8988T (cell line): ENCODE measurements around the gene KIF9.
A peak's percentile ranks its signal among the peaks of the same experiment; 100 is the strongest.
"Not testable (repeated sequence)": the region's sequence is repeated elsewhere in the genome, so short reads cannot be mapped to it uniquely, and the experiment has no call there.

ENCODE experiments used
- DNase-seq: peaks from one replicate; pipeline ENCODE4 v3.0.0; 2011

KIF9 gene

DNA sequence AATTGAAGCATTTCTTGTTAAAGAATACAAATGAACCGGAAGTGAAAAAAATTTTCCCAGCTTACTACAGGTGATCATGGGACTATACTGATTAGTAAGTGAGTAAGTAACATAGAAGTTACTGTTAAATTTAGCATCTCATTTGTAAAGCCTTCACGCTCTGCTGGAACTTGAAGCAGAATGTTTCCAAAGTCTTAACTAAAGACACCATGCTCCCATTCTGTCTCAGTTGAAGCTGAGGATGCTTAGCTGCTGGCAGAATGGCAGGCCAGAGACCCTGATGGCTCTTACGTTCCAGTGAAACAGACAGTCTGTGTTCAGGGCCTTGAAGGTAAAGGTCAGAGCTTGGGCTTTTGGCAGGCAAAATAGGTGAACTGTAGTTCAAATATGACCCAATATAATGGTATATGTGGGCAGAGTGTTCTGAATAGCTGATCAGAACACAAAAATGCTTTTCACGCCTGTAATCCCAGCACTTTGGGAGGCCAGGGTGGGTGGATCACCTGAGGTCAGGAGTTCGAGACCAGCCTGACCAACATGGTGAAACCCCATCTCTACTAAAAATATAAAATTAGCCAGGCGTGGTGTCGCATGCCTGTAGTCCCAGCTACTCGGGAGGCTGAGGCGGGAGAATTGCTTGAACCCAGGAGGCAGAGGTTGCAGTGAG, 9.3 kb upstream of the KIF9 start:
- not testable (repeated sequence) for DNase-seq

GRCh38 chr3:47291158-47291753, 8.7 kb upstream of the KIF9 start:
- DNase-seq: no peak

DNA sequence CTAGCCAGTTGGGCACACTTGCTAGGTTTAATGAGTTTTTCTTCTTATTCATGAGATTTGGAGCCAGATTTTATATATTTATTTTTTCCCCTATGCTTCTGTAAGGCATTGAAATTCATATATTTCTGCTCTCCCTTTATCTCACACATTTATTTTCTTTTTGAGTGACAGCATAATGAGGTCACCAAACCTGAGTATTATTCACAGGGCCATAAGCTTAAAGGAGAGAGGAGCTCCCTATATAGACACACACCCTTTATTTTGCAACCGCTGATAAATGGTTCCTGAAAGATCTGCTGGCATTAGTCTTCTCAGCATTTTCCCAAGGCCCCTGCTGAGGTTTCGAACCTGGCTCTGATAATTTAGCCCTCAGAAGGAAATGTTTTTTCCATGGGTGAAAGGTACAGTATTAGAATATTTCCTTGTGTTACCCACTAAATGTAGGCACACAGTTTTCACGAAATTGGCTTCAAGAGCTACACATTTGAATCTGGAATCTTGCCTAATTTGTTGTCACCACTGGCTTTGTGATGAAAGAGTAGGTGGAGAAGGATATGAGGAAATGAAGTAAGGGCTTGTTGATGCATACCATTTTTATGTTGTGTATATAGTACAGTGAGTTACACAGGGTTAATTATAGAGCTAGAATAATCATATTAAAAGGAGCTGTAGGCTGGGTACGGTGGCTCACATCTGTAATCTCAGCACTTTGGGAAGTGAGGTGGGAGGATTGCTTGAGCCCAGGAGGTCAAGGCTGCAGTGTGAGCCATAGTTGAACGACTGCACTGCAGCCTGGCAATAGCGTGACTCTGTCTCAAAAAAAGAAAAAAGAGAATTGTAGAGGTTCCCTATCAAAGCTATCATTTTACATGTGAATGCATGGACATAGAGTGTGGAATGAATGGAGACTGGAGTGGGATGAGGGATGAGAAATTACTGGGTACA, 6.6 kb upstream of the KIF9 start:
- DNase-seq: no peak

- DNase-seq: no peak
Observed at GRCh38 chr3:47283591-47284364, 1.2 kb upstream of the KIF9 start.

- no peak for DNase-seq
Observed at GRCh38 chr3:47283193-47283537, 566 bp upstream of the KIF9 start.

GRCh38 chr3:47280519-47280918, 2.1 kb downstream of the KIF9 start:
- DNase-seq: no peak

- DNase-seq: no peak
Observed at GRCh38 chr3:47276558-47276957, 6.0 kb downstream of the KIF9 start.

- DNase-seq: no peak
Observed at GRCh38 chr3:47274652-47275051, 7.9 kb downstream of the KIF9 start.

- no peak for DNase-seq
Observed at GRCh38 chr3:47273564-47273963, 9.0 kb downstream of the KIF9 start.

GRCh38 chr3:47270526-47270925, 12.1 kb downstream of the KIF9 start:
- DNase-seq: no peak

DNA sequence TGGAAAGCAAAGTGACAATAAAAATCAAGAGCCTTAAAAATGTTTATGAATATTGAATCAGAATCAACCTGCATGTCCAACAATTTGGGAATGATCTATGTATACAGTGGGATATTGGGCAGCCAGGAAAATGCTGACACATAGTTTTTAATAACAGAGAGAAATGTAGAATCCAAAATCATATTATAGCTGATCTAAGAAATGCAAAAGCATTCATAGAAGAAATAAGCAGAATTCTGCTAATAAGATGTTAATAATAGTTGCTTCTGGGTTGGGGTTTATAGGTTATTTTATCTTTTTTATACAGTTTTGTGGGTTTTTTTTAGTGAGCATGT, 15.1 kb downstream of the KIF9 start:
- no peak for DNase-seq

DNA sequence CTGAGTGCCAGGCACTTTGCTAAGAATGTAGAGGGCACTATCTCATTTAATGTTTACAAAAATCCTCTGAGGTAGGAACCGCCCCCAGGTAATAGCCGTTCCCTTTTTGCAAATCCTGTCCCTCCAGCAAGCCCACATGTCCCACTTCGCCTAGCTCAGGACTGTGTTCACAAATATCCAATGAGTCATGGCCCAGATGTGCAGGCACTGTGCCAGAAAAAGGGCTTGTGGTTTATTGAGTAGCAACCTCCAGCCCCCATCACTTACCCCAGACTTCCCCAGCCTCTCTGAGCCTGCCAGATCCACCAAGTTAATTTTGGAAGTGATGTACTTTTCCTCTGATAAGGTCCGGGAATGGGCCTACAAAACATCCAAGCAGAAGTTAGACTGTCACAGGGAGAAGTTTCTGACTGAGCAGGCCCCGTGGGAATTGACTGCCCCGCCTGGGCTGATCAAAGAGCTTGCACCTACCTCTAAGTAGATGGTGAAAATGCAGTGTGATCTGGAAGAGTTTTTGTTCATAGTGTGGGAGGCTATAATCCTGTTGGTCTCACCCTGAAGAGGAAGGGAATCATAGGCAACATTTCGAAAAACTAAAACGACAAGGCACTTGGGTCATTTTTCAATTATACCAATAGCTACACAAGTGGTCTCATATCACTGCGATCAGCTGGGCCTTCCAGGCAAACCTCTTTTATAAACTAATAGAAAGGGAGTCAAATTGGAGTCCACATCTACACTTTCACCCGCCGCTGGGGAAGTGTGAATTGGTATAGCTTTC, 15.7 kb downstream of the KIF9 start:
- DNase-seq: peak; percentile 72

- no peak for DNase-seq
Observed at GRCh38 chr3:47265725-47266428, 16.7 kb downstream of the KIF9 start.

DNA sequence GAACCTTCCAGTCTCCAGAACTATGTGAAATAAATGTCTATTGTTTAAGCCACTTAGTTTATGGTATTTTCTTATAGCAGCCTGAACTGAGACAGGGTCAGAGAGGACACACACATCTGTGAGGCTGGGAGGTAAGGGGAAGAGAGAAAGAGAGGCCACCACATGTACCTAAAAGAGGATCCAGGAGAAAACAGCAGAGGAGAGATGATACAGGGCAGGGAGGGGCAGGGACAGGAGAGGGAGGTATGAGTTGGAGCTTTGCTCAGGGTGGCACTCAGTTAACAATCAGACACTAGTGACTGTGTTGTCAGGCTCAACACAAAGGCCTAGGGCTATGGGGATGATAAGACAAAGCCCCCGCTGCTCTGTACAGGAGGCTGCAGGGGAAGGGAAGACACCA, 17.6 kb downstream of the KIF9 start:
- no peak for DNase-seq

DNA sequence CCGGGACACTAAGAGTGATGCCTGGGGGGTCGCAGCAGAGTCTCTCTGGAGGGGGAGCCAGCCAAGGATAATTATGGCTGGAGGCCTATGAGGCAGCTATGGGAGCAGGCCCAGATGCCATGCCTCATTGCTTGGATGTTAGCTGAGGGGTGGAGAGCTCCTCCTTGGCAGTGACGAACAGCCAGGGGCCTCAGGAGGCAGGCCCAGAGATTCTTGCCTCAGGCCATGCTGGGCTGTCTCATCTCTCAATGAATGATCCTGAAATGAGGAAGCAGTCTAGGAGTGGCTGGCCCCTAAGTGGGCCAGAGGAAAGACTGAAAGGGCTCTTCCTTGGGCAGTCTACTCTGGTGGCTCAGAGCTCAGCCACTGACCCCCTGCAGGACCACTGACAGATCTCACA, 21.3 kb downstream of the KIF9 start:
- no peak for DNase-seq

DNA sequence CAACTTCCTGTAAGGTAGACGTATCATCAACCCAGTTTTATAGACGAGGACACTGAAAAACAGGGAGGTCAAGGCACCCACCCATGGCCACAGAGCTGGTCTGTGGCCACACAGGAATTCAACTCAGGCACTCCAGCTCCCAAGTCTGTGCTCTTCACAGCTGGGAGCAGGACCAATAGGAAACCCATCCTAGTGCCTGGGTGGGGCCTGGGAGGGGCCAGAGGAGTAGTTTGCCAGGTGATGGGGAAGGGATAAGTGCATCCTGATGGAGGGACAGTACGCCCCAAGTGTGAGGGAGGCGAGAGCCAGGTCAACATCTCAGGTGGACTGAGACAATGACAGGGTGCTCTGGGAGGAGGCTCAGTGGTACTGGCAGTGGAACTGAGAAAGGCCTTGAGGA, 22.0 kb downstream of the KIF9 start:
- DNase-seq: no peak

DNA sequence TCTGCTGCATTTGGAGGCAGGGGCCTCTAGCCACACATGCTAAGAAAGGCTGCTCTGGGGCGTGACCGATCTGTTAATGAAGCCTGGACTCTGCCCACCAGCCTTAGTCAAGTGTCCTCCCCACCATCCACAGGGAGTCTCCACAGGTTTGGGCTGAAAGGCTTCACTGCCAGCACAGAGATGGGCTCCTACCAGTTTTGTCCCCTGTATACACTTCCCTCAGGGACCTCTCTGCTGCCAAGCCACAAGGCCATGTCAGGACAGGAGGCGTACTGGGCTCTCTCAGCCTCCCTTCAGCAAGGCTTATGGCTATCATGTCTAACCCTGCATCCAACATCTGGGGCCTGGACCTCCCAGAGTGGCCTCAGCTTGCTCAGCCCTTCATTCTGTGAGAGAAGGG, 23.5 kb downstream of the KIF9 start:
- DNase-seq: no peak

DNA sequence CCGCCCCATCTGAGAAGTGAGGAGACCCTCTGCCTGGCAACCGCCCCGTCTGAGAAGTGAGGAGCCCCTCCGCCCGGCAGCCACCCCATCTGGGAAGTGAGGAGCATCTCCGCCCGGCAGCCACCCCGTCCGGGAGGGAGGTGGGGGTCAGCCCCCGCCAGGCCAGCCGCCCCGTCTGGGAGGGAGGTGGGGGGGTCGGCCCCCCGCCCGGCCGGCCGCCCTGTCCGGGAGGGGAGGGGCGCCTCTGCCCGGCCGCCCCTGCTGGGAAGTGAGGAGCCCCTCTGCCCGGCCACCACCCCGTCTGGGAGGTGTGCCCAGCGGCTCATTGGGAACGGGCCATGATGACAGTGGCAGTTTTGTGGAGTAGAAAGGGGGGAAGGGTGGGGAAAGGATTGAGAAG, 26.3 kb downstream of the KIF9 start:
- DNase-seq: not testable (repeated sequence)

DNA sequence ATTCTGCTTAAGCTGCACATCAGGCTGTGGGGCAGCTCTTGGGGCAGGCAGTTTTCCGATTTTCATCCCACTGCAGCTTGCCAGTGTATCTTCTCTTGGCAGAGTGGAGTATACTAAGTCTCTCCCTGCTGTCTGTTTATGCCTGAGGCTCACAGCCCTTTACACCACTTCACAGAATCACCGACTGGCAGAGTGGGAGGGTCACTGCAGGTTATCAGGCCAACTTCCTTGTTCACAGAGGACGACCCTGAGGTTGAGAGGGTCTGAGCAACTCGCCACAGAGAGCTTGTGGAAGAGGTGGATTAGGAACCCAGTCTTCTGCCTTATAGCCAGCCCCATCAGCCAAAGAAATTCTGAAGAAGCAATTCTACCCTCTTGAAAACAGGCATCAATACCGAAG, 30.9 kb downstream of the KIF9 start:
- no peak for DNase-seq

- DNase-seq: not testable (repeated sequence)
Observed at GRCh38 chr3:47251085-47251484, 31.5 kb downstream of the KIF9 start.

DNA sequence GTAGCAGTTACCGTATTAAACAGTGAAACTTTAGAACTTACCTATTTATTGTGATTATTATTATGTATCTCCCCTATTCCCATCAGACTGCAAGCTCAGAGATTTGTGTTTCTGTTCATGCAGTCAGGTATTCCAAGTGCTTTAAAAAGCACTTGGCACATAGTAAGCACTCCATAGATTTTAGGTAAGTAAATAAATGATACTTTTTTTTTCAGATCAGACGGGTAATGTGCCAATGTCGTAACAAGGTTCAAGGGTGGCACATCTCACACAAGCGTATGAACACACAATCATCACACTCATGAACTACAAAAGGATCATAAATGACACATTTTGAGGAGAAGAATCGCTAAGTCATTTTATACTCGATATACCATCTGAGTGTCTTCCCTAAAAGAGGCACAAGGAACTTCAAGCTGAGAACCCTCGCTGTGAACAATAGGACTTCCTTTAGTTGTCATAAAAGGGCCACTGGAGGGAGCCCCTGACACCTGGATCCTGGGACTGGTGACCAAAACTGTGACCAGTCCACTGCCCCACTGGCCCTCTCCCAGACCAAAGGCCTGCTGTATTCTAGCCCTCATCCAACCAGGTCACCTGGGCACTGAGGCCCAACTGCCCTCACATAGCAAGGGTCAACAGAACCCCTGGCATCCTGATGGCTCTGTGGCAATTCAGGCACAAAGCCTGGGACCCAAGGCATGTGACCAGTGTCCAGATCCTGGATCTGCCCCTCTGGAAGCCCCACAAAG, 32.1 kb downstream of the KIF9 start:
- DNase-seq: peak; percentile 78
